MG63 (cell line): ENCODE data around the gene VPS25. TPM values are rescaled to one million over a fixed set of nuclear protein-coding genes. Genes with fewer than 3 reads are reported as not detected.
A peak's percentile ranks its signal among the peaks of the same experiment; 100 is the strongest.

ENCODE experiments used
- DNase-seq: peaks from one replicate; pipeline ENCODE4 v3.0.0-alpha.2; 2020
- H3K27me3 ChIP-seq: fragments of 250-450 bp; sonication (Bioruptor Pico); 2 replicates; pipeline ENCODE4 v1.5.1; 2020; ENCODE audit warnings: mild to moderate bottlenecking, moderate library complexity
- H3K36me3 ChIP-seq: fragments of 250-450 bp; sonication (Bioruptor Pico); 2 replicates; pipeline ENCODE4 v1.5.1; 2020; ENCODE audit warnings: mild to moderate bottlenecking, moderate library complexity
- H3K4me3 ChIP-seq: fragments of 250-450 bp; sonication (Bioruptor Pico); 2 replicates; pipeline ENCODE4 v1.5.1; 2020; ENCODE audit warnings: mild to moderate bottlenecking, moderate library complexity
- H3K9me3 ChIP-seq: fragments of 250-450 bp; sonication (Bioruptor Pico); 2 replicates; pipeline ENCODE4 v1.5.1; 2020; ENCODE audit warnings: mild to moderate bottlenecking, moderate library complexity
- total RNA-seq: library from RNA; depleted of rRNA; stranded (reverse); fragments of >200 nt; shearing (Covaris generic); gene quantifications from 2 replicates; pipeline ENCODE4 v1.2.3, GENCODE V29; 2014; ENCODE audit warnings: low replicate concordance

The VPS25 gene
- total RNA-seq, 1 experiment from 2014 or later, result 99.1 TPM

DNA sequence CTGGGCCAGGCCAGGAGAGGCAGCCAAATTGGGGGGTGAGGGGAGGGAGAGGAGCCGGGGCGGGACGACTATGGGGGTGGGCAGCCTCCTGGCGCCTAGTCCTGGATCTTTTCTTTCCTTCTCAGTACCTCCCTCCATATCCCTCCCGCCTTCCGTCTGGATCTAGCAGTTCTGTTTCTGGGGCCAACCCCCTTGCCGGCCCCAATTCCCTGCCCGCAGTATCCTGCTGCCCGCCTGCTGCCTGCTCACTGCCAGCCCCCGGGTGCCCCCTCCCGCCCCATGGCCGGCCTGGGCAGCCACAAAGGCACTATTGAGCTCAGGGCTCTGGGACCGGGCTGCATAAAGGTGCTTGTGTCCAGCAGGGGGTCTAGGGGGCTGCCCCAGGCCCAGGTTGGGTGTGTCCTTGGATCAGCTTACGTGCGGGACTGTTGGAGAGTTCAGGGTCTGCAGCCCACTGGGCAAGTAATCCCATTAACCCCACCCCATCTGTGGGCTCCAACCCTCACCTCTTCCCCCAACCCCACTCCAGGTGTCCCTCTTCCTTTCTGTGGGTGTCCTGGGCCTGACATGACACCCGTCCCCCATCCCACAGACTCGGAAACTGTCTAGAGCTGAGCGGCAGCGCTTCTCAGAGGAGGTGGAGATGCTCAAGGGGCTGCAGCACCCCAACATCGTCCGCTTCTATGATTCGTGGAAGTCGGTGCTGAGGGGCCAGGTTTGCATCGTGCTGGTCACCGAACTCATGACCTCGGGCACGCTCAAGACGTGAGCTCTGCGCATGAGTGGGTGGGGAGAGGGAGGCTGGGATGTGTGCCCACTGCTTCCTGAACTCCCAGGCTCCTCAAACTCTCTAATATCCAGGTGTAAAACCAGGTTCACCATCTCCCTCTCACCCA is 9.2 kb downstream of the VPS25 start:
- DNase-seq, result no peak
- Histone ChIP-seq H3K27me3 (peaks cover 21% of the 10 kb centered on the region), H3K9me3 (no peaks in the 10 kb centered on the region), H3K4me3 (no peak overlapping the region), H3K36me3 (peaks cover 7% of the 10 kb centered on the region; the same call in 1 of the 2 replicates)

DNA sequence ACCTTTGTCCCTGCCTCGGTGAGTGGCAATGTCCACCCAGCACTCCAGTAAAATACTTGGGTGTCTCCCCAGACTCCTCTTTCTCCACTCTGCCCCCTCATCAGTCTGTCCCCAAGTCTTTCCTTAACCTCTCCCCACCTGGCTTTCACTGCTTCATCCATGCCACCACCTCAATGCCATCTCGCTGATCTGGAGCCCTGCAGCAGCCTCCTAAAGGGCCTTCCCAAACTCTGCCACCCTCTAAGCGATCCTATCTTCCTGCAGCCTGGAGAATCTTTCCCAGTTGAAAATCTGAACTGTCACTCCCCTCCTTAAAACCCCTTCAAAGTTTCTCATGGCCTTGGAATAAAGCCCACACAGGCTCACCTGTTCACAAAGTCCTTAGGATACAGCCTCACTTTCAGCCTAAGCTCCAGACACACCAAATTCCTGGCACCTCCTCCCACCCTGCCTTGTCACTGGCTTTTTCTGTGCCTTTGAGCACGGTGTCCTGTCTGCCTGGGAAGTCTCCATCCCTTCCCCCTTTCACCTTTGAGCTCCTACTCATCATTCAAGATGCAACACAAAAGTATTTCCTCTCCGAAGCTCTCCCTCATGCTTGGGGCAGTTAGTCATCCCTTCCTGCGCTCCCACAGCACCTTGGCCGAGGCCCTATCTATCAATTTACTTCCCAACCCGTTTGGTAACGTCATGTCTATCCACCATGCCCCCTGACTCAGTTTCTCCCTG is 10.0 kb downstream of the VPS25 start:
- Histone ChIP-seq H3K9me3 (no peaks in the 10 kb centered on the region), H3K36me3 (peaks cover 7% of the 10 kb centered on the region; the same call in 1 of the 2 replicates), H3K4me3 (no peak overlapping the region), H3K27me3 (peaks cover 21% of the 10 kb centered on the region)
- DNase-seq, result no peak

DNA sequence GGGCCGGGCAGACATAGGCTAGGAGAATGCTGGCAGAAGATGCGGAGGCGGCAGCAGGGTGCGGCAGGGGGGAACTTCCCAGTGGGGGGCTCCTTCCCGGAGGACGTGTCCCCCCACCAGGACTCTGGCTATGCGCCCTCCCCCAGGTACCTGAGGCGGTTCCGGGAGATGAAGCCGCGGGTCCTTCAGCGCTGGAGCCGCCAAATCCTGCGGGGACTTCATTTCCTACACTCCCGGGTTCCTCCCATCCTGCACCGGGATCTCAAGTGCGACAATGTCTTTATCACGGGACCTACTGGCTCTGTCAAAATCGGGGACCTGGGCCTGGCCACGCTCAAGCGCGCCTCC is 10.5 kb downstream of the VPS25 start:
- peaks cover 21% of the 10 kb centered on the region for H3K27me3 ChIP-seq
- H3K9me3 ChIP-seq, result no peaks in the 10 kb centered on the region

DNA sequence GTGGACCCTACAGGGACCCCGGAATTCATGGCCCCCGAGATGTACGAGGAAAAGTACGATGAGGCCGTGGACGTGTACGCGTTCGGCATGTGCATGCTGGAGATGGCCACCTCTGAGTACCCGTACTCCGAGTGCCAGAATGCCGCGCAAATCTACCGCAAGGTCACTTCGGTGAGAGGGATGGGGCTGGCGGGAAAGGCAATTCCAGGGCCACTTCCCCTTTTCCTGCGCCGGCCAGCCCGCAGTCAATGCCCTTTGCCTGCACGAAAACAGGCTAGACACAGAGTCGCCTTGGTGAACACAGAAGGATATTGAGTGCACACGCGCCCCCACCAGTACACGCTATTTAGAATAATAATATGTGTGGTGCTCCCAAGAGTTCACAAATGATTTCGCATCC is 11.2 kb downstream of the VPS25 start:
- no peak for DNase-seq
- Histone ChIP-seq H3K4me3 (no peak overlapping the region), H3K36me3 (peaks cover under 1% of the 10 kb centered on the region; the same call in 1 of the 2 replicates), H3K27me3 (peaks cover 21% of the 10 kb centered on the region), H3K9me3 (no peaks in the 10 kb centered on the region)

More for the DNA sequence above, 10.5 kb downstream of the VPS25 start:
- DNase-seq, result no peak
- Histone ChIP-seq H3K36me3 (peaks cover 6% of the 10 kb centered on the region; the same call in 1 of the 2 replicates), H3K4me3 (no peak overlapping the region)

DNA sequence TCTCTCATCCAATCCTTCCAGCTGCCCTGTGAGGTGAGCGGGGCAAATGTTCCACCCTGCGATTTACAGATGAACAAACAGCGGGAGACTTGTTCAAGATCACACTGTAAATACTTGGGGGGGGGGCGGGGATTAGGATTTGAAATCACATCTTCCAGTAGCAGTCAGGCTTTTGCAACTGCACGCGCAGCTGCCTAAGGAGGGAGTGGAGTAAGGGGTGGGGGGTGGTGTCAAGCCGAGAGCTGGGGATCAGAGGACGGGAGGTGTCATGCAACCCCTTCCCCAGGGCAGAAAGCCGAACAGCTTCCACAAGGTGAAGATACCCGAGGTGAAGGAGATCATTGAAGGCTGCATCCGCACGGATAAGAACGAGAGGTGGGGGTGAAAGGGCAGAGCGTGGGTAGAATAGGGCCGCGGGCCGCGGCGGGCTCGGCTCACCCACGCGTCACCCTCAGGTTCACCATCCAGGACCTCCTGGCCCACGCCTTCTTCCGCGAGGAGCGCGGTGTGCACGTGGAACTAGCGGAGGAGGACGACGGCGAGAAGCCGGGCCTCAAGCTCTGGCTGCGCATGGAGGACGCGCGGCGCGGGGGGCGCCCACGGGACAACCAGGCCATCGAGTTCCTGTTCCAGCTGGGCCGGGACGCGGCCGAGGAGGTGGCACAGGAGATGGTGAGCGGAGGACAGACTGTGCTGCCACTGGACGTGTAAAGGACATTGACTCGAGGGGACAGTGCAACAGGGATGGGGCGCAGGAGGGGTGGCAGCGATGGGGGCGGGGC is 11.8 kb downstream of the VPS25 start:
- no peaks in the 10 kb centered on the region; the same call in 1 of the 2 replicates for H3K36me3 ChIP-seq
- no peak overlapping the region for H3K4me3 ChIP-seq
- peaks cover 21% of the 10 kb centered on the region for H3K27me3 ChIP-seq
- DNase-seq, result no peak
- H3K9me3 ChIP-seq, result no peaks in the 10 kb centered on the region

DNA sequence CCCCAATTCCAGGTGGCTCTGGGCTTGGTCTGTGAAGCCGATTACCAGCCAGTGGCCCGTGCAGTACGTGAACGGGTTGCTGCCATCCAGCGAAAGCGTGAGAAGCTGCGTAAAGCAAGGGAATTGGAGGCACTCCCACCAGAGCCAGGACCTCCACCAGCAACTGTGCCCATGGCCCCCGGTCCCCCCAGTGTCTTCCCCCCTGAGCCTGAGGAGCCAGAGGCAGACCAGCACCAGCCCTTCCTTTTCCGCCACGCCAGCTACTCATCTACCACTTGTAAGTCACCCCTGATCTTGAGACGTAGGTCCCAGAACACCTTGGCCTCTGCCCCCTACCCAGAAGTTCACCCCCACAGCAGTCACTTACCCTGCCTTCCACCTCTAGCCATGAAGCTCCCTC is 14.0 kb downstream of the VPS25 start:
- no peak for DNase-seq
- peaks cover 6% of the 10 kb centered on the region; the same call in 1 of the 2 replicates for H3K27me3 ChIP-seq

DNA sequence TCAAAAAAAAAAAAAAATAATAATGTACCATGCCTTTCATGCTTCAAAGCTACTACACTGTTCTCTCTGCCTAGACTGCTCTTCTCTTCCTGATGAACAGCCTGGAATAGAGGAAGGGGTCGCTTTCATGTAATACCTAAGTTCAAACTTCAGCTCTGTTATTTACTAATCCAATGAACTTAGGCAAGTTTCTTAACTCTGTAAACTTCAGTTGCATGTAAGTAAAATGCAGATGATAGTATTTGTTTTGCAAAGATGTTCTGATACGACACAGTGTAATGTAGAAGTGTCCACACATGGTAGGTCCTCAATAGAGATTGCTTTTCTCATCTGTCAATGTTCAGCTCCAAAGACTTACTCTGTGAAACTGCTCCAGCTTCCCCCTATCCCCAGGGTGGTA is 18.7 kb downstream of the VPS25 start:
- Histone ChIP-seq H3K27me3 (no peaks in the 10 kb centered on the region), H3K9me3 (no peaks in the 10 kb centered on the region), H3K4me3 (no peak overlapping the region), H3K36me3 (peaks cover 14% of the 10 kb centered on the region)
- DNase-seq, result no peak

More for the DNA sequence above, 14.0 kb downstream of the VPS25 start:
- Histone ChIP-seq H3K36me3 (no peaks in the 10 kb centered on the region), H3K4me3 (no peak overlapping the region), H3K9me3 (no peaks in the 10 kb centered on the region)

DNA sequence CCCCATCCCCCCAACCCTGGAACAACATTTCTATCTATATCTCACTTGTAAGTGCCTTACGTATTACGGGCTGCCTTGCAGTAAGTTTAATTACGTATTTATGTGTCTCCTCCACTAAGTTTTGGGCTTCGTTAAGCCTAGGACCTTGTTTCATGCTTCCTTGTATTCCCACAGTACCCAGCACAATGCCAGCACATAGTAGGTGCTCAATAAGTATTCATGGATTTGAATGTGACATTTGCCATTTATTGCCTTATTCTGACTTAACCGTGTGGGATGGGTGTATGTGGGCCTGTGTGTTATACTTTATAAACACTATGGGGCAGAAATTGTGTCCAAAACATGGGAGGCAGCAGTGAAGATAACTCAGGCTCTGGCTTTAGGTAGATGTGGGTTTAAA is 19.3 kb downstream of the VPS25 start:
- H3K27me3 ChIP-seq, result no peaks in the 10 kb centered on the region
- no peak overlapping the region for H3K4me3 ChIP-seq
- H3K9me3 ChIP-seq, result no peaks in the 10 kb centered on the region
- H3K36me3 ChIP-seq, result peaks cover 17% of the 10 kb centered on the region
- DNase-seq, result no peak

DNA sequence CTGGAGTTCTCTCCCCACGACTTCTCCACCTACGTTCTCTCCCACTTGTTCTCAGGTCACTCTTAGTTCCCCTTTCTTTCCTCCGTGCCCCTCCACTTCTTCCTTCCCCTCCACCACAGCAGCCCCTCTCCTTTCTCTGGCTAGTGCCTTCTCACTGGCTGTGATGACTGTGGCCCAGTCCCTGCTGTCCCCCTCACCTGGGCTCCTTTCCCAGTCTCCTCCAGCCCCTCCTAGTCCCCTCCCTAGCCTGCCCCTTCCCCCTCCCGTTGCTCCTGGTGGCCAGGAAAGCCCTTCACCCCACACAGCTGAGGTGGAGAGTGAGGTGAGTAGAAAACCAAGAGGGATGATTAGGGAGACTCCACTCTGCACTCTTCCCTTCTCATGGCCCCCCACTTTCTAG is 21.8 kb downstream of the VPS25 start:
- Histone ChIP-seq H3K4me3 (no peak overlapping the region), H3K36me3 (peaks cover 17% of the 10 kb centered on the region), H3K27me3 (no peaks in the 10 kb centered on the region), H3K9me3 (no peaks in the 10 kb centered on the region)
- DNase-seq, result no peak

DNA sequence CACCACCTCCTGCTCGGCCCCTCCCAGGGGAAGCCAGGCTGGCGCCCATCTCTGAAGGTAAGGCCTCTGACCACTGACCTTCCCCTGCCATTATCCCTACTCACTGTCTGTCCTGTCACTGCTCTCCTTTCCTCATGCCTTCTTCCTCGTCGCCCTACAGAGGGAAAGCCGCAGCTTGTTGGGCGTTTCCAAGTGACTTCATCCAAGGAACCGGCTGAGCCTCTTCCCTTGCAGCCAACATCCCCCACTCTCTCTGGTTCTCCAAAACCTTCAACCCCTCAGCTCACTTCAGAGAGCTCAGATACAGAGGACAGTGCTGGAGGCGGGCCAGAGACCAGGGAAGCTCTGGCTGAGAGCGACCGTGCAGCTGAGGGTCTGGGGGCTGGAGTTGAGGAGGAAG is 22.2 kb downstream of the VPS25 start:
- no peak for DNase-seq
- Histone ChIP-seq H3K36me3 (peaks cover 17% of the 10 kb centered on the region), H3K4me3 (no peak overlapping the region), H3K9me3 (no peaks in the 10 kb centered on the region), H3K27me3 (no peaks in the 10 kb centered on the region)

DNA sequence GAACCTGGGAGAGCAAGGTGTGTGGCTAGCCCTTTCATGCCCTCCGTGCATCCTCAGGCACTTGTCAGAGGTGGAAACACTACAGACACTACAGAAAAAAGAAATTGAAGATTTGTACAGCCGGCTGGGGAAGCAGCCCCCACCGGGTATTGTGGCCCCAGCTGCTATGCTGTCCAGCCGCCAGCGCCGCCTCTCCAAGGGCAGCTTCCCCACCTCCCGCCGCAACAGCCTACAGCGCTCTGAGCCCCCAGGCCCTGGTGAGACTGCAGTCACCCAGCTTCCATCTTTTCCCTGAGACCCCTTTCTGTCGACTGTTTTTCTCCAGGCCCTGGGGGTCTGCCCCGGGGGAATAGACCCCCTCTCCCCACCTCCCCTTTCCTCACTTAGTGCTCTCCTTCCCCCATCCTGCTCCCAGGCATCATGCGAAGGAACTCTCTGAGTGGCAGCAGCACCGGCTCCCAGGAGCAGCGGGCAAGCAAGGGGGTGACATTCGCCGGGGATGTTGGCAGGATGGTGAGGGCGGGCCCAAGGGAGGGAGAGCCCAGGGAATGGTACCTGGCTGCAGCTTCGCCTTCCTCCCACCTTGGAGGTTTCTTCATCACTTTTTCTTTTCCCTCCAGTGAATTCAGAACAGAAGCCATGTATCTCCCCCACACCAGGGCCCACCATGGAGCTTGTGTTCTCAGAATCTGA is 23.0 kb downstream of the VPS25 start:
- Histone ChIP-seq H3K4me3 (no peak overlapping the region), H3K27me3 (no peaks in the 10 kb centered on the region), H3K9me3 (no peaks in the 10 kb centered on the region), H3K36me3 (peaks cover 17% of the 10 kb centered on the region)
- no peak for DNase-seq

DNA sequence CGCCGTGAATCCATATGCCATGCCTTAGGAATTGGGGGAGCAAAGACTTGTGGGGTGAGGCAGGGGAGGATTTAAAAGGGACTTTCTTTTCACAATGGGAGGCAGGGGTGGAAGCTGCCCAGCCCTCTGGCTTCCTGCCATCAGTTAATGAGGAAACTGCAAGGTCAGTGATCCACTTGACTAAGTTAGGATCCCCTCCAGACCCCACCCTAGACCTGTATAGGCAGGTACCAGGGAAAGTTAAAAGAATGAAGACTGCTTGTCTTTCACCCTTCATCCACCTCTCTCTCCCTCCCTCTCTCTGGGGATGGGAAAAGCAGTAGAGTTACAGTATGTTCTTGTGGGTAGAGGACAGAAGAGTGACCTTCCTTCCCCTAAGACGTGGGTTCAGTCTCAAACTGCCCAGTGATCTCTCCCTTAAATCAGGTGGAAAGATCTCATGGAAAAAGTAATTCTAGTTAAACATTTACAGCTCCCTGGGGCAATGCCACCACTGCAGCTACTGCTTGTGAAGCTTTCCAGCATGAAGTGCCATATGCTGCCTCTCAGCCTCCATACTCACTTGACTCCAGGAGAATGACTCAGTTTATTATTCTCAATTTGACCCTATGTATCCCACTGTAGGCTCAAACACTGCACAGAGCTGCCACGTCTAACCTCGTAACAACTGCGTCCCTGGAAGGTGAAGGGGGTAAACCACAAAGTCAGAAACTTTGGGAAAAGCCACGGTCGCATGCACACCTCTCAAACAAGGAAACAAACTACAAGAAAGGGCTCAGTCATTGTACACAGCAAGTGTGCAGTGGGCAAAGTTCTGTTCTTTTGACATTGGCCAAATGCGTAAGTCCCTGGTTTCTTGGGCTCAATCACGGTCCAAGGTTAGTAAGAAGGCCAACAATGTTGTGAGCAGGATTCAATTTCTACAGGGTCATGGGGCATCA is 24.1 kb downstream of the VPS25 start:
- DNase-seq, result no peak
- Histone ChIP-seq H3K36me3 (peaks cover 17% of the 10 kb centered on the region), H3K9me3 (no peaks in the 10 kb centered on the region), H3K4me3 (peak overlapping the region; percentile 95), H3K27me3 (0 out of 2 replicates have a peak, but pooled peaks cover 3% of the 10 kb centered on the region)

DNA sequence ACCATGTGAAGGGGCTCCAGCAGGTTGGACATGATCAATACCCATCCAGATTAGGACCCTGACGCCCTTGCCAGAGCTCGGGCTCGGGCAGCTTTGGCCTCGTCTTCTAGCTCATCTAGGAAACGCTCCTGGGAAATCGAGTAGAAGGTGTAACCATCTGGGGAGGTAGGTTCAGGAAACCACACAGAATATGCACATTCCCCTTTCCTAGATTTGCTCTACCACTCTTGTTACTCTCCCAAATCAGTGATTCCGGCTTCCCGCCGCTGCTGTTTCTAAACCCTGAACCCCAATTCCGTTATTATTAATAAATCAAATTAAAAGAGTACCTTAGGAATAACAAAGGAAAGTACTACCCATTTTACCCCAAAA is 24.7 kb downstream of the VPS25 start:
- no peak for DNase-seq
- peak overlapping the region; percentile 95 for H3K4me3 ChIP-seq
- peaks cover 17% of the 10 kb centered on the region for H3K36me3 ChIP-seq
- no peaks in the 10 kb centered on the region for H3K9me3 ChIP-seq
- H3K27me3 ChIP-seq, result 0 out of 2 replicates have a peak, but pooled peaks cover 3% of the 10 kb centered on the region

DNA sequence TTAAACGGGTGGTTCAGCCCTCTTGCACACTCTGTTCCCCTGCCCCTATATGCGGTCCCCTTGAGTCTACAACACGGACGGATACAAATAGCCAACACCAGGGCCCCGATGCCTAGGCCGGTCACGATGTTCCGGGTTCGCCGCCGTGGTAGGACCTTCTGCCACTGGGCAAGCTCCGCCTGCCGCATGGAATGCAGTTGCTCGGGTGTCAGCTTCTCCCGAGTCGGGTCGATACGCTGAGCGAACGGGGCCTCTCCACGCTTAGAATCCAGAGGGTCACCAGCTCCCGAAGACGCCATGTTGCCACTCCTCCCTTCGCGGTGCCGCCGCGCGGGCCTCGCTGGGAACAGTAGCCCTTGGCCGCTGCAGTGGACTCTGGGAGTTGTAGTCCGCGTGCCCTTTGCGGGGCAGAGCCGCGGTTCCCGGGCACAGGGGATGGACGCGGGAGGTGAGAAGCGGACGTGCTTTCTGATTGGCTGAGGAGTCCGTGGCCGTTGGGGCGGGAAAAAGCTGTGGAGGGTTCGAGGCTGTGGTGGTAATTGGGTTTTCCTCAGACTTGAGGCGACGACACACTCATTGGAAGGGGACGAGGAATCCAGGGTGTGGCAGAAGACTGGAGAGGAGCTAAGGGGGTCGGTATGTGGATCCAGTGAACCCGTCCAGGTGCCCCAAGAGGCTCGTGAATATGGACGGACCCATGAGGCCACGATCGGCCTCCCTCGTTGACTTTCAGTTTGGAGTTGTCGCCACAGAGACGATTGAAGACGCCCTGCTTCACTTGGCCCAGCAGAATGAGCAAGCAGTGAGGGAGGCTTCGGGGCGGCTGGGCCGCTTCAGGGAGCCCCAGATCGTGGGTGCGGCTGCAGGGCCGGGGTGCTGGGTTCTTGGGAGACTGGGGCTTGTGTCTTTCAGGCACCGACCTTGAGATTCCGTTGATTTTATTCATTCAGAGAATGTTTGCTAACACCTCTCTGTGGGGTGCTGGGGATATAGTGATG is 25.4 kb downstream of the VPS25 start, which contains the start of the genes CNTD1 and COA3:
TSS of gene CNTD1 (plus strand) at position 479 of the 998 bp plus-strand sequence. CDS start at position 686, 207 bp downstream.
TSS of gene COA3 (minus strand) at position 322 of the 998 bp plus-strand sequence. CDS start at position 299, 23 bp downstream.
- H3K36me3 ChIP-seq, result peaks cover 17% of the 10 kb centered on the region
- peak; percentile 94 for DNase-seq
- H3K9me3 ChIP-seq, result no peaks in the 10 kb centered on the region
- H3K27me3 ChIP-seq, result 0 out of 2 replicates have a peak, but pooled peaks cover 3% of the 10 kb centered on the region
- peak within 1 kb of the TSS; percentile 95 for H3K4me3 ChIP-seq
